ENCODE measurements around the gene THSD7A.

THSD7A gene

GRCh38 chr7:11726001-11726793 lies 105.8 kb downstream of the THSD7A start:
- no peak for TF ChIP-seq CTCF (conservative IDR thresholded peaks at IDR 0.05)
- H3K27ac ChIP-seq = no peak overlapping the region

GRCh38 chr7:11716185-11716584 lies 115.8 kb downstream of the THSD7A start:
- H3K27ac ChIP-seq = no peak overlapping the region
- no peak for TF ChIP-seq CTCF (conservative IDR thresholded peaks at IDR 0.05)

GRCh38 chr7:11714676-11715075 lies 117.3 kb downstream of the THSD7A start:
- no peak for TF ChIP-seq CTCF (conservative IDR thresholded peaks at IDR 0.05)
- no peak overlapping the region for H3K27ac ChIP-seq

GRCh38 chr7:11714205-11714604 lies 117.8 kb downstream of the THSD7A start:
- TF ChIP-seq CTCF (conservative IDR thresholded peaks at IDR 0.05) = no peak
- H3K27ac ChIP-seq = no peak overlapping the region

- TF ChIP-seq CTCF (conservative IDR thresholded peaks at IDR 0.05) = no peak
- no peak overlapping the region for H3K27ac ChIP-seq
Measured at GRCh38 chr7:11713352-11713751, 118.6 kb downstream of the THSD7A start.

- H3K27ac ChIP-seq = peak overlapping the region; percentile 92; the same call in 1 of the 2 replicates
- no peak for TF ChIP-seq CTCF (conservative IDR thresholded peaks at IDR 0.05)
Measured at GRCh38 chr7:11710377-11710776, 121.6 kb downstream of the THSD7A start.

- H3K27ac ChIP-seq = peak overlapping the region; percentile 92
- TF ChIP-seq CTCF (conservative IDR thresholded peaks at IDR 0.05) = no peak
Measured at GRCh38 chr7:11709196-11709595, 122.8 kb downstream of the THSD7A start.

All from VCaP (cell line).